ENCODE data around the gene DHPS.

- TF ChIP-seq CTCF (IDR thresholded peaks at IDR 0.05) = no peak
- TF ChIP-seq POLR2A (IDR thresholded peaks at IDR 0.05) = no peak
Observed at GRCh38 chr19:12731337-12731736, 49.7 kb upstream of the DHPS start.
